HepG2 (cell line): ENCODE results near the gene FBXO7. TPM values are rescaled to one million over a fixed set of nuclear protein-coding genes. Genes with fewer than 3 reads are reported as not detected.
A peak's percentile ranks its signal among the peaks of the same experiment; 100 is the strongest.

Experiments
- ARID5B ChIP-seq: IDR thresholded peaks from 2 replicates; pipeline ENCODE4 v1.4.0; 2020; ENCODE audit warnings: mild to moderate bottlenecking, missing genetic modification reagents
- ATF7-NPFF ChIP-seq: sonication (generic); formaldehyde crosslinking; IDR thresholded peaks from 2 replicates; pipeline ENCODE4 v1.8.1; 2023; ENCODE audit warnings: mild to moderate bottlenecking, low read depth, missing genetic modification reagents, moderate library complexity
- EHMT2 ChIP-seq: fragments of 200-600 bp; sonication (generic); IDR thresholded peaks from 2 replicates; pipeline ENCODE4 v1.7.0; 2017; ENCODE audit warnings: antibody characterized with exemption, low read depth, low read length, borderline replicate concordance
- HNRNPK ChIP-seq: fragments of 200-400 bp; formaldehyde crosslinking; IDR thresholded peaks from 2 replicates; pipeline ENCODE4 v1.6.1; 2018; ENCODE audit warnings: low read length, low read depth, moderate library complexity, mild to moderate bottlenecking; ENCODE audit not compliant: poor library complexity, severe bottlenecking
- KDM2A ChIP-seq: sonication (generic); formaldehyde crosslinking; IDR thresholded peaks from 2 replicates; pipeline ENCODE4 v1.4.0; 2020; ENCODE audit warnings: low read depth, missing genetic modification reagents, borderline replicate concordance
- KDM3A ChIP-seq: IDR thresholded peaks from 2 replicates; pipeline ENCODE4 v1.6.1; 2018; ENCODE audit warnings: low read depth, missing compliant biosample characterization
- RBAK ChIP-seq: sonication (generic); formaldehyde crosslinking; IDR thresholded peaks from 2 replicates; pipeline ENCODE4 v1.5.1; 2020; ENCODE audit warnings: mild to moderate bottlenecking, missing genetic modification reagents
- RCOR2 ChIP-seq: IDR thresholded peaks from 2 replicates; pipeline ENCODE4 v1.6.1; 2016; ENCODE audit warnings: missing biosample characterization, missing genetic modification reagents
- TIGD3 ChIP-seq: sonication (generic); formaldehyde crosslinking; IDR thresholded peaks from 2 replicates; pipeline ENCODE4 v1.5.1; 2020; ENCODE audit warnings: mild to moderate bottlenecking, missing genetic modification reagents, borderline replicate concordance
- ZMYM2 ChIP-seq: sonication (generic); formaldehyde crosslinking; IDR thresholded peaks from 2 replicates; pipeline ENCODE4 v1.8.0; 2022; ENCODE audit warnings: mild to moderate bottlenecking, missing genetic modification reagents
- ZNF121 ChIP-seq: sonication (generic); formaldehyde crosslinking; IDR thresholded peaks from 2 replicates; pipeline ENCODE4 v1.5.0; 2020; ENCODE audit warnings: mild to moderate bottlenecking, missing genetic modification reagents
- ZNF18 ChIP-seq: sonication (generic); formaldehyde crosslinking; IDR thresholded peaks from 2 replicates; pipeline ENCODE4 v1.8.0; 2022; ENCODE audit warnings: mild to moderate bottlenecking, missing genetic modification reagents; ENCODE audit not compliant: insufficient replicate concordance
- ZNF569 ChIP-seq: sonication (generic); formaldehyde crosslinking; IDR thresholded peaks from 2 replicates; pipeline ENCODE4 v1.5.0; 2020; ENCODE audit warnings: mild to moderate bottlenecking, missing genetic modification reagents, moderate library complexity, borderline replicate concordance
- ZNF709 ChIP-seq: sonication (generic); formaldehyde crosslinking; IDR thresholded peaks from 2 replicates; pipeline ENCODE4 v1.5.0; 2020; ENCODE audit warnings: mild to moderate bottlenecking, missing genetic modification reagents
- ZSCAN31 ChIP-seq: sonication (generic); formaldehyde crosslinking; IDR thresholded peaks from 2 replicates; pipeline ENCODE4 v1.5.0; 2020; ENCODE audit warnings: low read depth, mild to moderate bottlenecking, missing genetic modification reagents
- ZSCAN9 ChIP-seq: IDR thresholded peaks from 2 replicates; pipeline ENCODE4 v1.6.1; 2016; ENCODE audit warnings: borderline replicate concordance
- polyA plus RNA-seq, 8 experiments: library from polyadenylated mRNA; depleted of rRNA in 3 of 8; stranded (reverse) in 7 of 8; unstranded in 1 of 8; fragments of >200 nt; fragmentation: Illumina TruSeq in 4 of 8; extraction: Trizol in 4 of 8; gene quantifications; 2 replicates each; pipeline versions ENCODE4 v1.2.1 to v1.2.3, GENCODE V29; 2011 to 2016; ENCODE audit warnings: low read depth in 4 of 8, missing spikeins in 1 of 8, mixed read lengths in 1 of 8; ENCODE audit not compliant: insufficient read depth in 1 of 8
- total RNA-seq, 5 experiments: library from RNA; depleted of rRNA; stranded (reverse); fragments of >200 nt; fragmentation: Illumina TruSeq; extraction: Trizol; gene quantifications; 2 replicates each; pipeline ENCODE4 v1.2.3, GENCODE V29; 2016; ENCODE audit warnings: low read depth in 1 of 5
- TF ChIP-seq, protein P1 (sequence below): sonication (generic); formaldehyde crosslinking; IDR thresholded peaks from 2 replicates; pipeline ENCODE4 v1.5.0; 2020; ENCODE audit warnings: missing genetic modification reagents
- TF ChIP-seq, protein P2 (sequence below): sonication (generic); formaldehyde crosslinking; IDR thresholded peaks from 2 replicates; pipeline ENCODE4 v1.4.0; 2020; ENCODE audit warnings: low read depth, mild to moderate bottlenecking, missing genetic modification reagents

The FBXO7 gene
- total and polyA plus RNA-seq, 2 of the 13 experiments (the other 11 are each of a cell fraction or from before 2014, with no cell fraction given): 105 to 172 TPM

DNA sequence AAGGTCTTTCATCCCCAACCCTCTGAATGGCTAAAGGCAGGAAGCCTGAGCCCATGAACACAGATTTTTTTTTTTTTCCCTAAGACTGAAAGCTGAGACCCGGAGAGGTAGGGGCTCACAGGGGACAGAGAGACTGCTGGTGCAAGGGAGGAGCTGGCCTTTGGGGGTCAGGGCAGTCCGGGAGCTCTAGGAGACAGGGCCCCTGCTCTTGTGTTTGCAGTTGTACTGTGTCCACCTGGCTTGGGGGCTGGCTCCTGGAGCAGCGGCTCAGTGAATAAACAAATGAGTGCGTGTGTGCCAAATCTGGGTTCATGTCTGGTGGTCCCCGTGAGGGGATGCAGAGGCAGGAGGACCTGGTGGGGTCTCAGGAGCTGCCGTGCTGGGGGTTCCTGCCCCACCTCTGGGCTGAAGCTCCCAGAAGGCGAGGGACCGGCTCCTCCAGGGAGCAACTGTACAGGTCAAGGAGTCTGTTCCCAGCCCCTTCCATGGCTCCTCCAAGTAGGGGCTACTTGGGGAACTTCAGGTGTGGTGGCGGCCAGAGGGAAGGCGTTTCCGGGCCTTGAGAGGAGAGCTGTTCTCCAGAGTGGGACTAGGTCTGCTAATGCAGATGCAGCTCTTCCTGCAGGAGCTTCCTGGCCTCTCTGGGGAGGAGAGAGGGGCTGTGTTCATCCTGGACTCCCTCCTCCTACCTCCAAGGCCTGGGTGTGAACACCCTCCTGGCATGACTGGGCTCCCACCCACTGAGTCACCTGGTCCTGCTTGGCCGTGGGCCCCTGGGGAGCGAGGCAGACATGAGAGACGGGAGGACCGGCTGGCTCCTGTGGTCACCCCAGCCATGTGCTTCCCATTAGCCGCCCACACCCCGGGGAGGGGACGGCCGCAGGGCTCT, 57.6 kb downstream of the FBXO7 start (continued):
- TF ChIP-seq ZNF18 (CRISPR knock-in tag): peak; percentile 100
- TF ChIP-seq ARID5B (CRISPR knock-in tag): peak; percentile 80
- TF ChIP-seq ZMYM2 (CRISPR knock-in tag): no peak
- 0 out of 2 replicates have a peak, but pooled peaks have one; percentile 31 for TF ChIP-seq ZNF121 (CRISPR knock-in tag)
- peak; percentile 50; the same call in 1 of the 2 replicates for TF ChIP-seq KDM2A (CRISPR knock-in tag)
- TF ChIP-seq TIGD3: no peak
- no peak for TF ChIP-seq KDM3A (CRISPR knock-in tag)
- no peak; the same call in none of the 2 replicates for TF ChIP-seq ZSCAN9 (CRISPR knock-in tag)
- no peak for TF ChIP-seq EHMT2
- TF ChIP-seq, protein P1, sequence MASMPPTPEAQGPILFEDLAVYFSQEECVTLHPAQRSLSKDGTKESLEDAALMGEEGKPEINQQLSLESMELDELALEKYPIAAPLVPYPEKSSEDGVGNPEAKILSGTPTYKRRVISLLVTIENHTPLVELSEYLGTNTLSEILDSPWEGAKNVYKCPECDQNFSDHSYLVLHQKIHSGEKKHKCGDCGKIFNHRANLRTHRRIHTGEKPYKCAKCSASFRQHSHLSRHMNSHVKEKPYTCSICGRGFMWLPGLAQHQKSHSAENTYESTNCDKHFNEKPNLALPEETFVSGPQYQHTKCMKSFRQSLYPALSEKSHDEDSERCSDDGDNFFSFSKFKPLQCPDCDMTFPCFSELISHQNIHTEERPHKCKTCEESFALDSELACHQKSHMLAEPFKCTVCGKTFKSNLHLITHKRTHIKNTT (CRISPR knock-in tag): no peak
- TF ChIP-seq ZNF709 (CRISPR knock-in tag): peak; percentile 54; the same call in 1 of the 2 replicates
- no peak for TF ChIP-seq RBAK (CRISPR knock-in tag)
- TF ChIP-seq RCOR2: no peak; the same call in 1 of the 2 replicates
- no peak; the same call in 1 of the 2 replicates for TF ChIP-seq ZNF569
- TF ChIP-seq ZSCAN31 (CRISPR knock-in tag): peak; percentile 87; the same call in 1 of the 2 replicates
- no peak for TF ChIP-seq HNRNPK
- TF ChIP-seq, protein P2, sequence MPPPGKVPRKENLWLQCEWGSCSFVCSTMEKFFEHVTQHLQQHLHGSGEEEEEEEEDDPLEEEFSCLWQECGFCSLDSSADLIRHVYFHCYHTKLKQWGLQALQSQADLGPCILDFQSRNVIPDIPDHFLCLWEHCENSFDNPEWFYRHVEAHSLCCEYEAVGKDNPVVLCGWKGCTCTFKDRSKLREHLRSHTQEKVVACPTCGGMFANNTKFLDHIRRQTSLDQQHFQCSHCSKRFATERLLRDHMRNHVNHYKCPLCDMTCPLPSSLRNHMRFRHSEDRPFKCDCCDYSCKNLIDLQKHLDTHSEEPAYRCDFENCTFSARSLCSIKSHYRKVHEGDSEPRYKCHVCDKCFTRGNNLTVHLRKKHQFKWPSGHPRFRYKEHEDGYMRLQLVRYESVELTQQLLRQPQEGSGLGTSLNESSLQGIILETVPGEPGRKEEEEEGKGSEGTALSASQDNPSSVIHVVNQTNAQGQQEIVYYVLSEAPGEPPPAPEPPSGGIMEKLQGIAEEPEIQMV (CRISPR knock-in tag): peak; percentile 3; the same call in 1 of the 2 replicates
- no peak; the same call in 1 of the 2 replicates for TF ChIP-seq ATF7-NPFF (CRISPR knock-in tag)
